Measurements from ENCODE around the gene SH3BP1.

Gene SH3BP1

GRCh38 chr22:37663521-37664140 is 24.2 kb downstream of the SH3BP1 start:
- Histone ChIP-seq H3K4me3 (ENCODE audit: insufficient read depth in 1 of 2, low read depth in 1 of 2, low read length in 2 of 2) (no peak overlapping the region), H3K9ac (ENCODE audit: low read length) (no peak overlapping the region), H2AFZ (ENCODE audit: low read depth, low read length) (no peak overlapping the region), H3K36me3 (ENCODE audit: control insufficient read depth in 1 of 2, insufficient read depth in 2 of 2, low read depth in 1 of 2, low read length in 2 of 2) (peaks cover 11 to 32% of the 10 kb centered on the region in 2 experiments), H3K14ac (ENCODE audit: low read length in 2 of 2) (no peak overlapping the region), H2BK5ac (ENCODE audit: low read depth, low read length, poor library complexity, severe bottlenecking) (no peak overlapping the region), H3K79me1 (replicated peaks; ENCODE audit: low read length, poor library complexity, severe bottlenecking) (peaks cover 39% of the 10 kb centered on the region), H3K4me1 (ENCODE audit: control insufficient read depth, insufficient read depth, low read depth, low read length) (peaks cover 32% of the 10 kb centered on the region), H3K18ac (ENCODE audit: low read depth in 1 of 2, low read length in 2 of 2) (peak overlapping the region in 1 of 2 experiments; percentile 19), H2BK15ac (ENCODE audit: low read depth, poor library complexity, severe bottlenecking) (no peak overlapping the region), H4K8ac (ENCODE audit: low read length) (no peak overlapping the region), H3K4me2 (ENCODE audit: low read length, poor library complexity, severe bottlenecking) (no peak overlapping the region), H3K4ac (ENCODE audit: low read depth in 1 of 2, low read length in 2 of 2) (no peak overlapping the region), H3K27ac (ENCODE audit: low read length, poor library complexity, severe bottlenecking) (no peak overlapping the region), H2BK12ac (ENCODE audit: low read length in 2 of 2) (no peak overlapping the region), H4K91ac (ENCODE audit: low read length) (no peak overlapping the region), H3K23ac (ENCODE audit: low read length in 2 of 2) (no peak overlapping the region), H3K27me3 (ENCODE audit: control insufficient read depth in 1 of 2, insufficient read depth in 1 of 2, low read length in 2 of 2) (no peaks in the 10 kb centered on the region), H2AK5ac (ENCODE audit: low read length, severe bottlenecking) (no peak overlapping the region), H2BK120ac (ENCODE audit: low read depth, low read length) (no peak overlapping the region), H3K9me3 (ENCODE audit: control insufficient read depth, low read length) (no peaks in the 10 kb centered on the region)
- DNase-seq = no peak
- WGBS = 88% methylated on average over 16 of the region's 16 CpGs

DNA sequence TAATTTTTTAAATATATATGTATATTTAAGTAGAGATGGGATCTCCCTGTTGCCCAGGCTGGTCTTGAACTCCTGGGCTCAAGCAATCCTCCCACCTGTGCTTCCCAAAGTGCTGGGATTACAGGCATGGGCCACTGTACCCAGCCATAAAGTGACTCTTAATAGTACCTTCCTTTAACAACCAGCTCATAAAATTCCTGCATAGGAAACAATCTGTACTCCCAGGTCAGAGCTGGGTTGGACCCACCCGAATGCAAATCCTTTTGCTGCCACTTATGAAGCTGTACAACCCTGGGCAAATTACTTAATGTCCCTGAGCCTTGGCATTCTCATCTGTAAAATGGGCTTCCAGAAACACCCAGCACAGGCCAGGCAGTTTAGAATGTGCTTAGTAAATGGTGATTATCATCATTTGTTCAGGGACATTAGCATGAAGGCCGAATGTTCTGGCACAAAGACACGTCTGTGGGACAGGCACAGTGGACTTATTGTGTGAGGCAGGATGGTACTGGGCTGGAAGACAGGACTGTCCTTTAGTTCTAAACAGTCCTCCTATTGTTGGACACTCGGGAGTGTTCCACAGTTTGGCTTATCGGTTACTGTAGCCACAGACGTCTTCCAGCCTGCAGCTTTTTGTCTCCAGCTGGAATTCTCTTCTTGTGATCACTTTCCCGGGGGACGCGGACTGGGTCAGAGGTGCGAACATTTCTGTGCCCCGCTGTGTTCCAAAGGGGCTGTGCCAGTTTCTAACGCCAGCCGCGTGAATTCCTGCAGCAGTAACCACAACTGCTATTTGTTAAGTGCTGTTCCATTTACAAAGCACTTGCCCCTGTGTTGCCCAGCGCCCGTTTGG is 25.0 kb downstream of the SH3BP1 start:
- no peak overlapping the region for H2BK12ac ChIP-seq (ENCODE audit: low read length in 2 of 2)
- H3K9me3 ChIP-seq (ENCODE audit: control insufficient read depth, low read length) = no peaks in the 10 kb centered on the region
- no peak overlapping the region for H4K8ac ChIP-seq (ENCODE audit: low read length)
- H3K27ac ChIP-seq (ENCODE audit: low read length, poor library complexity, severe bottlenecking) = no peak overlapping the region
- no peak overlapping the region for H4K91ac ChIP-seq (ENCODE audit: low read length)
- no peaks in the 10 kb centered on the region for H3K27me3 ChIP-seq (ENCODE audit: control insufficient read depth in 1 of 2, insufficient read depth in 1 of 2, low read length in 2 of 2)
- WGBS = 89% methylated on average over 16 of the region's 16 CpGs
- H2AFZ ChIP-seq (ENCODE audit: low read depth, low read length) = no peak overlapping the region
- H3K4ac ChIP-seq (ENCODE audit: low read depth in 1 of 2, low read length in 2 of 2) = no peak overlapping the region
- no peak overlapping the region for H2BK120ac ChIP-seq (ENCODE audit: low read depth, low read length)
- no peak overlapping the region for H3K4me3 ChIP-seq (ENCODE audit: insufficient read depth in 1 of 2, low read depth in 1 of 2, low read length in 2 of 2)
- H3K36me3 ChIP-seq (ENCODE audit: control insufficient read depth in 1 of 2, insufficient read depth in 2 of 2, low read depth in 1 of 2, low read length in 2 of 2) = peaks cover 11 to 32% of the 10 kb centered on the region in 2 experiments
- H3K4me2 ChIP-seq (ENCODE audit: low read length, poor library complexity, severe bottlenecking) = no peak overlapping the region
- peaks cover 36% of the 10 kb centered on the region for H3K79me1 ChIP-seq (replicated peaks; ENCODE audit: low read length, poor library complexity, severe bottlenecking)
- no peak overlapping the region for H2BK5ac ChIP-seq (ENCODE audit: low read depth, low read length, poor library complexity, severe bottlenecking)
- H3K23ac ChIP-seq (ENCODE audit: low read length in 2 of 2) = no peak overlapping the region
- no peak overlapping the region for H3K18ac ChIP-seq (ENCODE audit: low read depth in 1 of 2, low read length in 2 of 2)
- H3K4me1 ChIP-seq (ENCODE audit: control insufficient read depth, insufficient read depth, low read depth, low read length) = peaks cover 28% of the 10 kb centered on the region
- no peak overlapping the region for H3K14ac ChIP-seq (ENCODE audit: low read length in 2 of 2)
- no peak overlapping the region for H2AK5ac ChIP-seq (ENCODE audit: low read length, severe bottlenecking)
- H2BK15ac ChIP-seq (ENCODE audit: low read depth, poor library complexity, severe bottlenecking) = no peak overlapping the region
- DNase-seq = no peak
- no peak overlapping the region for H3K9ac ChIP-seq (ENCODE audit: low read length)

DNA sequence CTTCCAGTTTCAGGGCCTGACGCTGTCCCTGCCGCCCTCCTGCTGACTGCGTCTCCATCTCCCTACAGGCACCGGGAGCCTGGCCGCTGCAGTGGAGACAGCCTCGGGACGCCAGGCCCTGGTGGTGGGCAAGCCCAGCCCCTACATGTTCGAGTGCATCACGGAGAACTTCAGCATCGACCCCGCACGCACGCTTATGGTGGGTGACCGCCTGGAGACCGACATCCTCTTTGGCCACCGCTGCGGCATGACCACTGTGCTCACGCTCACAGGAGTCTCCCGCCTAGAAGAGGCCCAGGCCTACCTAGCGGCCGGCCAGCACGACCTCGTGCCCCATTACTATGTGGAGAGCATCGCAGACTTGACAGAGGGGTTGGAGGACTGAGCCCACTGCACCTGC is 26.0 kb downstream of the SH3BP1 start:
- no peak overlapping the region for H2AK5ac ChIP-seq (ENCODE audit: low read length, severe bottlenecking)
- 98% methylated on average over 24 of the region's 24 CpGs for WGBS

GRCh38 chr22:37669586-37669985 is 30.1 kb downstream of the SH3BP1 start:
- H3K27me3 ChIP-seq (ENCODE audit: control insufficient read depth in 1 of 2, insufficient read depth in 1 of 2, low read length in 2 of 2) = no peaks in the 10 kb centered on the region
- no peak overlapping the region for H2BK120ac ChIP-seq (ENCODE audit: low read depth, low read length)
- H2BK15ac ChIP-seq (ENCODE audit: low read depth, poor library complexity, severe bottlenecking) = no peak overlapping the region
- H3K18ac ChIP-seq (ENCODE audit: low read depth in 1 of 2, low read length in 2 of 2) = no peak overlapping the region
- no peak overlapping the region for H2AFZ ChIP-seq (ENCODE audit: low read depth, low read length)
- H2AK5ac ChIP-seq (ENCODE audit: low read length, severe bottlenecking) = no peak overlapping the region
- no peak overlapping the region for H4K91ac ChIP-seq (ENCODE audit: low read length)
- no peak overlapping the region for H3K4me2 ChIP-seq (ENCODE audit: low read length, poor library complexity, severe bottlenecking)
- H3K27ac ChIP-seq (ENCODE audit: low read length, poor library complexity, severe bottlenecking) = no peak overlapping the region
- peaks cover 7% of the 10 kb centered on the region for H3K4me1 ChIP-seq (ENCODE audit: control insufficient read depth, insufficient read depth, low read depth, low read length)
- H2BK5ac ChIP-seq (ENCODE audit: low read depth, low read length, poor library complexity, severe bottlenecking) = no peak overlapping the region
- H3K14ac ChIP-seq (ENCODE audit: low read length in 2 of 2) = no peak overlapping the region
- DNase-seq = peak; percentile 76
- H3K9ac ChIP-seq (ENCODE audit: low read length) = no peak overlapping the region
- no peaks in the 10 kb centered on the region for H3K9me3 ChIP-seq (ENCODE audit: control insufficient read depth, low read length)
- peaks cover 11 to 26% of the 10 kb centered on the region in 2 experiments for H3K36me3 ChIP-seq (ENCODE audit: control insufficient read depth in 1 of 2, insufficient read depth in 2 of 2, low read depth in 1 of 2, low read length in 2 of 2)
- WGBS = 75% methylated on average over 5 of the region's 6 CpGs
- H2BK12ac ChIP-seq (ENCODE audit: low read length in 2 of 2) = no peak overlapping the region
- no peak overlapping the region for H3K4ac ChIP-seq (ENCODE audit: low read depth in 1 of 2, low read length in 2 of 2)
- no peak overlapping the region for H4K8ac ChIP-seq (ENCODE audit: low read length)
- H3K4me3 ChIP-seq (ENCODE audit: insufficient read depth in 1 of 2, low read depth in 1 of 2, low read length in 2 of 2) = no peak overlapping the region
- H3K23ac ChIP-seq (ENCODE audit: low read length in 2 of 2) = no peak overlapping the region
- H3K79me1 ChIP-seq (replicated peaks; ENCODE audit: low read length, poor library complexity, severe bottlenecking) = peaks cover 26% of the 10 kb centered on the region

More for the DNA sequence above, 26.0 kb downstream of the SH3BP1 start:
- Histone ChIP-seq H2BK12ac (ENCODE audit: low read length in 2 of 2) (no peak overlapping the region), H3K27ac (ENCODE audit: low read length, poor library complexity, severe bottlenecking) (no peak overlapping the region), H3K79me1 (replicated peaks; ENCODE audit: low read length, poor library complexity, severe bottlenecking) (peaks cover 32% of the 10 kb centered on the region), H2AFZ (ENCODE audit: low read depth, low read length) (no peak overlapping the region), H3K4me1 (ENCODE audit: control insufficient read depth, insufficient read depth, low read depth, low read length) (peaks cover 18% of the 10 kb centered on the region), H3K27me3 (ENCODE audit: control insufficient read depth in 1 of 2, insufficient read depth in 1 of 2, low read length in 2 of 2) (no peaks in the 10 kb centered on the region), H3K36me3 (ENCODE audit: control insufficient read depth in 1 of 2, insufficient read depth in 2 of 2, low read depth in 1 of 2, low read length in 2 of 2) (peaks cover 11 to 29% of the 10 kb centered on the region in 2 experiments), H3K14ac (ENCODE audit: low read length in 2 of 2) (no peak overlapping the region), H4K8ac (ENCODE audit: low read length) (no peak overlapping the region), H2BK5ac (ENCODE audit: low read depth, low read length, poor library complexity, severe bottlenecking) (no peak overlapping the region), H4K91ac (ENCODE audit: low read length) (no peak overlapping the region), H3K18ac (ENCODE audit: low read depth in 1 of 2, low read length in 2 of 2) (no peak overlapping the region), H2BK120ac (ENCODE audit: low read depth, low read length) (no peak overlapping the region), H3K9me3 (ENCODE audit: control insufficient read depth, low read length) (no peaks in the 10 kb centered on the region), H3K4me2 (ENCODE audit: low read length, poor library complexity, severe bottlenecking) (no peak overlapping the region), H3K23ac (ENCODE audit: low read length in 2 of 2) (no peak overlapping the region), H3K9ac (ENCODE audit: low read length) (no peak overlapping the region), H2BK15ac (ENCODE audit: low read depth, poor library complexity, severe bottlenecking) (no peak overlapping the region), H3K4ac (ENCODE audit: low read depth in 1 of 2, low read length in 2 of 2) (no peak overlapping the region), H3K4me3 (ENCODE audit: insufficient read depth in 1 of 2, low read depth in 1 of 2, low read length in 2 of 2) (no peak overlapping the region)
- DNase-seq = no peak
